ENCODE data around the gene RCC2. TPM values are rescaled to one million over a fixed set of nuclear protein-coding genes. Genes with fewer than 3 reads are reported as not detected.

The RCC2 gene
- total RNA-seq, 2 donors from 2014 or later, result 240 to 325 TPM

DNA sequence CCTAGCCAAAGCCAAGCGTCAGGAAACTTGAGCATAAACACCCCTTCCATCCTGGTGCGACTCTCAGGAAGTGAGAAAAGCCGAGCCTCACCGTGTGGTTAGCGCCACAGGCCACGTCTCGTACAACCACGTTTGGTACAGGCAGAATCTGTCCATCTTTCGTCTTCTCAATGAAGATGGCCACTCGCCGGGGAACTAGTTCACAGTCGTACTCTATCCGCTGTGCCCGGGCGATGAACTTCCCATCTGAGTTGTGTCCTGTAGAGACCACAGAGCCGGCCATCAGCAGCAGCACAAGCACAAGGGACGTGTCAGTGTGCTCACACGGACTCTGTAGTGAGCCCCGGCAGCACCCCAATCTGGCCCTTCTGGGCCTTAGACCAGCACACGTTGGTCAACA lies 23.1 kb downstream of the RCC2 start:
- Histone ChIP-seq H3K9me3 (ENCODE audit: control insufficient read depth, low read length) (no peaks in the 10 kb centered on the region), H3K36me3 (ENCODE audit: control insufficient read depth, insufficient read depth, low read length) (peaks cover 94% of the 10 kb centered on the region), H3K9ac (ENCODE audit: extremely low read depth, low read length, poor library complexity, severe bottlenecking) (no peak overlapping the region), H3K27me3 (ENCODE audit: control insufficient read depth, insufficient read depth, low read length, poor library complexity, severe bottlenecking) (no peaks in the 10 kb centered on the region), H3K27ac (ENCODE audit: low read depth, low read length) (no peak overlapping the region), H3K4me3 (ENCODE audit: low read length) (no peak overlapping the region), H3K4me1 (ENCODE audit: control insufficient read depth, insufficient read depth, low read length) (no peaks in the 10 kb centered on the region)
- WGBS, 2 experiments (ENCODE audit: insufficient coverage in 1 of 2, insufficient read length in 1 of 2), result 97 to 98% methylated on average over 20 of the region's 20 CpGs
- H3K4me3 Mint-ChIP-seq, result no peak overlapping the region
- no peaks in the 10 kb centered on the region for H3K27me3 Mint-ChIP-seq (ENCODE audit: insufficient read depth)
- H3K4me1 Mint-ChIP-seq, result peaks cover 12% of the 10 kb centered on the region
- peak overlapping the region; percentile 26 for H3K27ac Mint-ChIP-seq
- DNase-seq, result no peak
- H3K36me3 Mint-ChIP-seq (ENCODE audit: low read depth), result peaks cover 93% of the 10 kb centered on the region
- H3K9me3 Mint-ChIP-seq, result no peaks in the 10 kb centered on the region
- TF ChIP-seq CTCF (conservative IDR thresholded peaks at IDR 0.05), result no peak

DNA sequence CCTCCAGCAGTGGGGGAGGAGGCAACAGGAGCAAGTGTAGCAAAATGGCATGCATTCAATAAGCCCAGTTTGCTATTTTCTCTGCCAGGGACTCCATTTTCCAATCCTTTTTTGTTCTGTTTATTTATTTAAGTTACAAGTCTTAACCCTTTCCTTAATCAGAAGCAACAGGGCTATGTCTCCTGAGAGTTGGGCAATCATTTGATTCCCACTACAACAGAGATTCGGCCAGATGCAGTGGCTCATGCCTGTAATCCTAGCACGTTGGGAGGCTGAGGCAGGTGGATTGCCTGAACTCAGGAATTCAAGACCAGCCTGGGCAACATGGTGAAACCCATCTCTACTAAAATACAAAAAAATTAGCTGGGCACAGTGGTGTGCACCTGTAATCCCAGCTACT lies 25.5 kb downstream of the RCC2 start:
- Mint-ChIP-seq H3K4me3 (no peak overlapping the region), H3K4me1 (peaks cover 25% of the 10 kb centered on the region), H3K27ac (no peak overlapping the region), H3K27me3 (ENCODE audit: insufficient read depth) (no peaks in the 10 kb centered on the region), H3K9me3 (no peaks in the 10 kb centered on the region), H3K36me3 (ENCODE audit: low read depth) (peaks cover 95% of the 10 kb centered on the region)
- Histone ChIP-seq H3K9ac (ENCODE audit: extremely low read depth, low read length, poor library complexity, severe bottlenecking) (no peak overlapping the region), H3K27ac (ENCODE audit: low read depth, low read length) (no peak overlapping the region), H3K4me3 (ENCODE audit: low read length) (no peak overlapping the region), H3K36me3 (ENCODE audit: control insufficient read depth, insufficient read depth, low read length) (peaks cover 95% of the 10 kb centered on the region), H3K27me3 (ENCODE audit: control insufficient read depth, insufficient read depth, low read length, poor library complexity, severe bottlenecking) (no peaks in the 10 kb centered on the region), H3K4me1 (ENCODE audit: control insufficient read depth, insufficient read depth, low read length) (peaks cover 5% of the 10 kb centered on the region), H3K9me3 (ENCODE audit: control insufficient read depth, low read length) (no peaks in the 10 kb centered on the region)
- WGBS, 2 experiments (ENCODE audit: insufficient coverage in 1 of 2, insufficient read length in 1 of 2), result 83 to 97% methylated on average over 2 of the region's 2 CpGs
- no peak for TF ChIP-seq CTCF (conservative IDR thresholded peaks at IDR 0.05)
- no peak for DNase-seq

DNA sequence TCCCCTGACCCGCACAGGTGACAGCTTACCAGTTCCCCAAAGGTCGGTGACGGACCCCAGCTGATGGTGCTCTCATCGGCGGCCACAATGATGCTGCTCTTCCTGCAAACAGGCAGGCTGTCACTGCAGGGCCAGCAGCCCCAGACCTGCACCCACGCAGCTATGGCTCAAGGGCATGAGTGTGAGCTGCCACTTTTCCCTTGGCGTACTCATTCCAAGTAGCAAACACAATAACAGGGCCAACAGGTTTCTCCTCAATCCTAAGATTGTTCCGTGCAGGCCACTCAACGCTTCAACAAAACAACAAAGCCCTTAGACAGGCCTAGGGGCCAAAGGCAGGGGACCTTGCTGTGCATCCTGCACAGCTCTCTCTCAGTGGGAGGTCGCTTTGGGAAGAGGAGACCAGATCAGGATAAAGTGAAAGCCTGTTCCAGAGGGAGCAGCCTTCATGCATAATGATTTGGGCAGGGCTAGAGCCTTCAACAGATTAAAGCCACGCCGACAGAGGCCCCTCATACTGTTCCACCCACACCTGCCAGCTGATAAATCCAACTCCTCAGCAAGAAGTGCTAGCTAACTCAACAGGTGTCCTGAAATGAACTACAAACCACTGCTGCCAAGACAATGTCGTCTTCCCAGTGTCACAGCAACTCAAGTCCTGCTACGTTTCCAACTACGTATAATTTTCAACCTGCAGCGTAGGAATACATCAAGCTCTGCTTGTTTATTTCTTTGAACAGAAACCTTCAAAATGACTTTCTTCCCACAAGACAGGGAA lies 27.2 kb downstream of the RCC2 start:
- peaks cover 90% of the 10 kb centered on the region for H3K36me3 ChIP-seq (ENCODE audit: control insufficient read depth, insufficient read depth, low read length)
- H3K27ac Mint-ChIP-seq, result peak overlapping the region; percentile 35
- peaks cover 5% of the 10 kb centered on the region for H3K4me1 ChIP-seq (ENCODE audit: control insufficient read depth, insufficient read depth, low read length)
- H3K4me3 Mint-ChIP-seq, result no peak overlapping the region
- no peaks in the 10 kb centered on the region for H3K9me3 ChIP-seq (ENCODE audit: control insufficient read depth, low read length)
- peaks cover 97% of the 10 kb centered on the region for H3K36me3 Mint-ChIP-seq (ENCODE audit: low read depth)
- WGBS, 2 experiments (ENCODE audit: insufficient coverage in 1 of 2, insufficient read length in 1 of 2), result 95 to 96% methylated on average over 16 of the region's 16 CpGs
- no peak overlapping the region for H3K4me3 ChIP-seq (ENCODE audit: low read length)
- DNase-seq, result no peak
- H3K27me3 ChIP-seq (ENCODE audit: control insufficient read depth, insufficient read depth, low read length, poor library complexity, severe bottlenecking), result no peaks in the 10 kb centered on the region
- TF ChIP-seq CTCF (conservative IDR thresholded peaks at IDR 0.05), result no peak
- no peak overlapping the region for H3K9ac ChIP-seq (ENCODE audit: extremely low read depth, low read length, poor library complexity, severe bottlenecking)
- peak overlapping the region; percentile 10 for H3K27ac ChIP-seq (ENCODE audit: low read depth, low read length)
- peaks cover 41% of the 10 kb centered on the region for H3K4me1 Mint-ChIP-seq
- no peaks in the 10 kb centered on the region for H3K27me3 Mint-ChIP-seq (ENCODE audit: insufficient read depth)
- no peaks in the 10 kb centered on the region for H3K9me3 Mint-ChIP-seq
